Measurements from ENCODE around the gene RPUSD2. TPM values are rescaled to one million over a fixed set of nuclear protein-coding genes. Genes with fewer than 3 reads are reported as not detected.

The RPUSD2 gene
- total and polyA plus RNA-seq, 12 donors = 7.4 to 14.8 (median 10.6) TPM

GRCh38 chr15:40548610-40549009 lies 20.5 kb upstream of the RPUSD2 start:
- H3K9me3 ChIP-seq = no peaks in the 10 kb centered on the region
- TF ChIP-seq CTCF (IDR thresholded peaks at IDR 0.05) = no peak
- no peak overlapping the region for H3K4me3 ChIP-seq
- peaks cover 0 to 51% (median 31%) of the 10 kb centered on the region in 9 donors for H3K4me1 ChIP-seq
- H3K27me3 ChIP-seq = no peaks in the 10 kb centered on the region
- intact Hi-C loops (cut with DNase I) = no loop called here
- H3K36me3 ChIP-seq = peaks cover 0 to 74% (median 0%) of the 10 kb centered on the region in 9 donors
- 93 to 97% methylated on average over 2 of the region's 2 CpGs for WGBS, 2 donors
- DNase-seq (no peak), ATAC-seq (no peak)
- H3K27ac ChIP-seq = no peak overlapping the region

GRCh38 chr15:40549894-40550293 lies 19.2 kb upstream of the RPUSD2 start:
- TF ChIP-seq CTCF (IDR thresholded peaks at IDR 0.05) = no peak
- ATAC-seq (peak; percentile 88 to 98 (median 96)), DNase-seq (peak; percentile 78 to 85)
- peak overlapping the region; percentile 54 to 89 (median 74) for H3K27ac ChIP-seq
- peaks cover 3 to 63% (median 36%) of the 10 kb centered on the region in 9 donors for H3K4me1 ChIP-seq
- WGBS, 2 donors = 50 to 58% methylated on average over 9 of the region's 9 CpGs
- no peaks in the 10 kb centered on the region for H3K9me3 ChIP-seq
- H3K36me3 ChIP-seq = peaks cover 0 to 83% (median 0%) of the 10 kb centered on the region in 9 donors
- intact Hi-C loops (cut with DNase I) = no loop called here
- no peak overlapping the region for H3K4me3 ChIP-seq
- no peaks in the 10 kb centered on the region for H3K27me3 ChIP-seq

GRCh38 chr15:40550341-40551037 lies 18.6 kb upstream of the RPUSD2 start:
- 68 to 78% methylated on average over 6 of the region's 6 CpGs for WGBS, 2 donors
- ATAC-seq = peak in 2 of 8 donors; percentile 34 to 41
- Histone ChIP-seq H3K4me3 (no peak overlapping the region), H3K36me3 (peaks cover 0 to 89% (median 0%) of the 10 kb centered on the region in 9 donors), H3K4me1 (peaks cover 3 to 67% (median 36%) of the 10 kb centered on the region in 9 donors), H3K27ac (peak overlapping the region; percentile 54 to 89 (median 74)), H3K9me3 (no peaks in the 10 kb centered on the region), H3K27me3 (no peaks in the 10 kb centered on the region)
- DNase-seq = no peak
- intact Hi-C loops (cut with DNase I) = no loop called here
- TF ChIP-seq CTCF (IDR thresholded peaks at IDR 0.05) = no peak

GRCh38 chr15:40554161-40554525 lies 15.0 kb upstream of the RPUSD2 start:
- peaks cover 0 to 87% (median 8%) of the 10 kb centered on the region in 9 donors for H3K36me3 ChIP-seq
- ATAC-seq (no peak), DNase-seq (no peak)
- H3K4me3 ChIP-seq = no peak overlapping the region
- H3K27ac ChIP-seq = peak overlapping the region in 5 of 10 donors; percentile 17 to 71 (median 42)
- H3K27me3 ChIP-seq = no peaks in the 10 kb centered on the region
- WGBS, 2 donors = 67 to 69% methylated on average over 4 of the region's 4 CpGs
- H3K9me3 ChIP-seq = no peaks in the 10 kb centered on the region
- peaks cover 3 to 54% (median 36%) of the 10 kb centered on the region in 9 donors for H3K4me1 ChIP-seq
- TF ChIP-seq CTCF (IDR thresholded peaks at IDR 0.05) = no peak
- intact Hi-C loops (cut with DNase I) = no loop called here

Measured in heart right ventricle (tissue), 16 donors.